Measurements from ENCODE around the gene NLRC5.

Gene NLRC5

DNA sequence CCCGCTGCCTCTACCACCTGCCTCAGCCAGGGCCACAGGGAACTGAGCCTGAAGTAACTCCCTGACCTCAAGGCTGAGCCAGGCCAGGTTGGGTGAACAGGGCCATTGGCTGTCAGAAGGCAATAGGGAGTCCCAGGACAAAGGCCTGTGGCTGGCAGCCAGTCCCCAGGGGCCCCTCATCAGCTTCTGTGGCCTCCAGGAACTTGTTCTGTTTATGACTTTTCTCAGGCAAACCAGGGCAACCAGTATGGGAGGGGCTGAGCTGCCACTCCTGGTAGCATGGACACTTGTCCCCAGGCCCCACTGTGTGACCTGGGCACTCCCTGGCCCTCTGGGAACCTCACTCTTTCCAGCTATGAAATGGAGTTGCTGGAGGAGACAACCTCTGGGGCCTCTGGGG lies 143.1 kb downstream of the NLRC5 start:
- no peak for DNase-seq

DNA sequence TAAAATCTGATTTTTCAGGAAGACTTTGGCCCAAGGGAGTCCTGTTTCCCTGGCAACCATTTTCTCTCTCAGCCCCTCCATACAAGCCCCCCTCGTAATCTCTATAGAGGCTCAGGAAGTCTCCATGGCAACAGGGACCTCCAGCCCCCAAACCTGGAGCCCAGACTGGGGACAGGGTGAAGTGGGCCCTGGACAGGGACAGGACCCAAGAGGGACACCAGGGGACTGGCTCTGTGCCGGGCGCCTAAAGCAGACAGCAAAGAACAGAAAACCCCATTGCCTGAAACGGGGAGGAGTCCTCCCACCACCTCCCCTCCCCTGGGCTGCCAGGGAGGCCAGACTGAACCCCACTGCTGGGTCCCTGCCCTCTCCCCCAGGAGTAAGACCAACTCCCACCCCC lies 143.7 kb downstream of the NLRC5 start:
- no peak for DNase-seq
